PC-3 (cell line): ENCODE measurements around the gene GTF2H4. TPM values are rescaled to one million over a fixed set of nuclear protein-coding genes. Genes with fewer than 3 reads are reported as not detected.

Source experiments
- ATAC-seq: fragments of 200-7000 bp; cut with Tn5 transposase; 2 replicates; pipeline ENCODE4 v1.9.1; 2020; ENCODE audit warnings: mild to moderate bottlenecking, moderate library complexity
- BruUV-seq: library from RNA; stranded (reverse); fragments of 400-500 nt; replicated peaks from 2 replicates; lab custom pipeline; 2021; lab: Mats Ljungman, UMichigan
- CTCF ChIA-PET: fragments of 300-600 bp; sonication (Branson Sonifier 250); formaldehyde crosslinking; loops from one replicate; lab custom pipeline; 2022; ENCODE audit warnings: antibody characterized with exemption; lab: Charles Lee
- POLR2A ChIA-PET: fragments of 300-600 bp; sonication (Branson Sonifier 250); formaldehyde crosslinking; loops from one replicate; lab custom pipeline; 2022; ENCODE audit warnings: antibody characterized with exemption; ENCODE audit not compliant: unreplicated experiment; lab: Charles Lee
- DNase-seq: peaks from one replicate; pipeline ENCODE4 v3.0.0-alpha.2; 2015
- H2AFZ ChIP-seq: fragments of 300-600 bp; sonication (generic); 2 replicates; pipeline ENCODE4 v1.6.0; 2016; ENCODE audit warnings: antibody characterized with exemption, low read length
- H3F3A ChIP-seq: fragments of 300-600 bp; sonication (generic); one replicate; pipeline ENCODE4 v1.6.0; 2017; ENCODE audit warnings: antibody characterized with exemption, low read length, control low read depth, mild to moderate bottlenecking; ENCODE audit not compliant: unreplicated experiment
- H3K27ac ChIP-seq: fragments of 300-600 bp; sonication (generic); 2 replicates; pipeline ENCODE4 v1.5.1; 2016; ENCODE audit warnings: mild to moderate bottlenecking, low read length
- H3K27me3 ChIP-seq: fragments of 300-600 bp; sonication (generic); 2 replicates; pipeline ENCODE4 v1.6.1; 2016; ENCODE audit warnings: low read length, mixed read lengths
- H3K36me3 ChIP-seq: fragments of 300-600 bp; sonication (generic); 2 replicates; pipeline ENCODE4 v1.6.1; 2016; ENCODE audit warnings: low read depth, mixed run types, low read length, mixed read lengths
- H3K4me1 ChIP-seq: fragments of 300-600 bp; sonication (generic); 2 replicates; pipeline ENCODE4 v1.5.1; 2016; ENCODE audit warnings: low read length; ENCODE audit not compliant: insufficient read depth
- H3K4me2 ChIP-seq: fragments of 300-600 bp; sonication (generic); 2 replicates; pipeline ENCODE4 v1.6.0; 2016; ENCODE audit warnings: low read length
- H3K4me3 ChIP-seq: fragments of 300-600 bp; sonication (generic); 2 replicates; pipeline ENCODE4 v1.5.1; 2016; ENCODE audit warnings: mild to moderate bottlenecking, low read length, mixed read lengths
- H3K79me2 ChIP-seq: fragments of 300-600 bp; sonication (generic); 2 replicates; pipeline ENCODE4 v1.6.1; 2017; ENCODE audit warnings: low read length, mixed read lengths
- H3K9ac ChIP-seq: fragments of 300-600 bp; sonication (generic); 2 replicates; pipeline ENCODE4 v1.6.0; 2016; ENCODE audit warnings: mild to moderate bottlenecking, low read length
- H3K9me2 ChIP-seq: fragments of 300-600 bp; sonication (generic); replicated peaks from 2 replicates; pipeline ENCODE4 v1.6.1; 2016; ENCODE audit warnings: mixed run types, low read length, mixed read lengths
- H3K9me3 ChIP-seq: fragments of 300-600 bp; sonication (generic); 2 replicates; pipeline ENCODE4 v1.6.1; 2016; ENCODE audit warnings: low read length, mixed read lengths
- H4K20me1 ChIP-seq: fragments of 300-600 bp; sonication (generic); 2 replicates; pipeline ENCODE4 v1.6.1; 2016; ENCODE audit warnings: low read length, mixed read lengths
- EZH2 ChIP-seq: fragments of 300-600 bp; sonication (generic); IDR thresholded peaks from one replicate; pipeline ENCODE4 v1.6.1; 2017; ENCODE audit warnings: antibody characterized with exemption, mild to moderate bottlenecking, low read length; ENCODE audit not compliant: unreplicated experiment
- EZH2phosphoT487 ChIP-seq: fragments of 300-600 bp; sonication (generic); IDR thresholded peaks from 2 replicates; pipeline ENCODE4 v1.6.1; 2018; ENCODE audit warnings: mild to moderate bottlenecking, antibody characterized with exemption, low read length, borderline replicate concordance
- intact Hi-C: fragments of 100-400 bp; cut with micrococcal nuclease; formaldehyde crosslinking; loops from 2 replicates; pipeline ENCODE4 v1.9.0; 2023
- total RNA-seq: library from RNA; depleted of rRNA; stranded (reverse); fragments of >200 nt; gene quantifications from 2 replicates; pipeline ENCODE4 v1.2.3, GENCODE V29; 2014
- TF ChIP-seq, protein P1 (sequence below): fragments of 300-600 bp; sonication (generic); conservative IDR thresholded peaks from 2 replicates; pipeline ENCODE4 v1.5.1; 2017; ENCODE audit warnings: antibody characterized with exemption, low read depth, mild to moderate bottlenecking, low read length

GTF2H4 gene
- total RNA-seq, 1 experiment from 2014 or later, result 28.7 TPM

DNA sequence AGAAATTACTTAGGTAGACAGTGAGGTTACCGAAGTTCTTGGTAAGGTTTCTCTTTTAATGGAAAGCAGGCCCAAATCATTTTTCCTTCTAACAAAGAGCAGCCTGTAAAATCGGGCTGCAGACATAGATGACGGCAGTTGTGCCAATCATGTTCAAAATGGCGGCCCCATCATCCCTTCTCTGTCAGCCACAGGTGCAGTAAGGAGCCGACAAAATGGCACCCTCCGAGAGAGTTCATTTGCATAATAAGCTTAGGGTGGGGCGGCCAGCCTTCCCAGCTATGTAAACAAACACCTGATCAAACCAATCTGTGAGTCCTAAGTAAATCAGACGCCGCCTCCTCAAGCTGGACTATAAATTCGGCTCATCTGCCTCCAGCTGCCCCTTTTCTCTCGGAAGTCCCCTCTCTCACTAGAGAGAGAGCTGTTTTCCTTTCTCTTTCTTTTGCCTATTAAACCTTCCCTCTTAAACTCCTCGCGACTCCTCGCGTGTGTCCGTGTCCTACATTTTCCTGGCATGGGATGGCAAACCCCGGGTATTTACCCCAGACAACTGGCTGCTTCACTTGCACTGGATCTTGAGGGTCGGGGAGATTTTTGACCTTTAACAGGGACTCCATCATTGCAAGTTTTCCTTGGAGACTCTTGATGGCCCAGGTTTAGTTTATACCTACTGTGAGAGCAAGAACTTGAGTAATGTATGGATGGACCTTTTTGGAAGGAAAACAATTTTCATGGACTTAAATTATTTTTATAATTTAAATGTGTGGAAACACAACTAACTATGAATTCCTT, 32.6 kb upstream of the GTF2H4 start:
- Histone ChIP-seq H3F3A (no peaks in the 10 kb centered on the region), H3K9me3 (peaks cover 6% of the 10 kb centered on the region), H3K4me3 (no peak overlapping the region), H3K27ac (peak overlapping the region; percentile 68), H2AFZ (no peak overlapping the region), H3K36me3 (no peaks in the 10 kb centered on the region; the same call in 1 of the 2 replicates), H3K4me2 (no peak overlapping the region), H3K9me2 (no peaks in the 10 kb centered on the region), H3K79me2 (no peaks in the 10 kb centered on the region), H3K9ac (no peak overlapping the region), H3K4me1 (peaks cover 20% of the 10 kb centered on the region), H4K20me1 (no peaks in the 10 kb centered on the region), H3K27me3 (no peaks in the 10 kb centered on the region)
- intact Hi-C loops, result loop anchor here (5.0 kb wide), 2 partner anchors 133 to 203 kb away; partner anchors contain the start of genes DHX16, FLOT1 and IER3
- no peak for DNase-seq
- TF ChIP-seq EZH2phosphoT487 (no peak), EZH2 (no peak)
- TF ChIP-seq, protein P1, sequence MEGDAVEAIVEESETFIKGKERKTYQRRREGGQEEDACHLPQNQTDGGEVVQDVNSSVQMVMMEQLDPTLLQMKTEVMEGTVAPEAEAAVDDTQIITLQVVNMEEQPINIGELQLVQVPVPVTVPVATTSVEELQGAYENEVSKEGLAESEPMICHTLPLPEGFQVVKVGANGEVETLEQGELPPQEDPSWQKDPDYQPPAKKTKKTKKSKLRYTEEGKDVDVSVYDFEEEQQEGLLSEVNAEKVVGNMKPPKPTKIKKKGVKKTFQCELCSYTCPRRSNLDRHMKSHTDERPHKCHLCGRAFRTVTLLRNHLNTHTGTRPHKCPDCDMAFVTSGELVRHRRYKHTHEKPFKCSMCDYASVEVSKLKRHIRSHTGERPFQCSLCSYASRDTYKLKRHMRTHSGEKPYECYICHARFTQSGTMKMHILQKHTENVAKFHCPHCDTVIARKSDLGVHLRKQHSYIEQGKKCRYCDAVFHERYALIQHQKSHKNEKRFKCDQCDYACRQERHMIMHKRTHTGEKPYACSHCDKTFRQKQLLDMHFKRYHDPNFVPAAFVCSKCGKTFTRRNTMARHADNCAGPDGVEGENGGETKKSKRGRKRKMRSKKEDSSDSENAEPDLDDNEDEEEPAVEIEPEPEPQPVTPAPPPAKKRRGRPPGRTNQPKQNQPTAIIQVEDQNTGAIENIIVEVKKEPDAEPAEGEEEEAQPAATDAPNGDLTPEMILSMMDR, result no peak
- CTCF ChIA-PET, result no interaction called here
- BruUV-seq, result no TSS peak
- POLR2A ChIA-PET, result no interaction called here
- ATAC-seq, result no peak

DNA sequence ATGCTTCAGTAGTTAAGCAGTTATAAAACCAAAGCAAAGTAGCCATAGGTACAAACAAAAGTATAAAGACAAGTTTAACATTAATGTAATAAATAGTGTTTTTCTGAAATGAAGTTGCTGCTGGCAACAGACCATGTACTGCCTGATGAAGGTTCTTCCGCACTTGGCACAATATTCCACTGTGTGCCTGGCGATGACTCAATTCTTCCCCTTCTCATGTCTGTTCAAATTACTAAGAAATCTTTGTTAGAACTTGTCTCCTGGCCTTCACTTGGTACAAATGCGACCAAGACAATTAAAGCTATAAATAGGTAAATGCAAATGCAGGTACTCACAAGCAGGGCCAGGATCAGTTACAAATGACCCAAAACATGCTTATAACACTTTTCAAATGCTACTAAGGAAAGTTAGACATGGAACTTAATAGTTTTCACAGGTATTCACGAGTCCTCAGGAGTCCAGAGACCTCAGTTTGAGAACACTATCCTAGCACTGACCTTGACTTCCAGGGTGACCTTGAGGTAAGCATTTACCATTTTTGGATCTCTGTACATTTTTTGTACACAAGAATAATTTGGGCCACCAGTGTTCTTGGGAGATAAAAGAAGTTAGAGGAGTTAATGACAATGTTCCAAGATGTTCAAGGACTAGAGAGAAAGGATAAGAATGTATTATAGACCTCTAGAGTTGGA, 31.8 kb upstream of the GTF2H4 start:
- Histone ChIP-seq H3K27ac (peak overlapping the region; percentile 68), H3K4me2 (0 out of 2 replicates have a peak overlapping the region, but pooled peaks have one; percentile 4), H3K9me3 (peaks cover 6% of the 10 kb centered on the region), H3K79me2 (no peaks in the 10 kb centered on the region), H3K4me1 (peaks cover 20% of the 10 kb centered on the region), H3F3A (no peaks in the 10 kb centered on the region), H3K27me3 (no peaks in the 10 kb centered on the region), H2AFZ (no peak overlapping the region), H3K4me3 (no peak overlapping the region), H4K20me1 (no peaks in the 10 kb centered on the region), H3K9ac (0 out of 2 replicates have a peak overlapping the region, but pooled peaks have one; percentile 4), H3K36me3 (no peaks in the 10 kb centered on the region), H3K9me2 (no peaks in the 10 kb centered on the region)
- BruUV-seq, result no TSS peak
- no peak for ATAC-seq
- CTCF ChIA-PET, result interaction anchor here (1.5 kb wide), 1 partner anchor 47 kb away, joined by 6 read pairs; no protein-coding TSS in a partner anchor
- DNase-seq, result peak; percentile 73
- POLR2A ChIA-PET, result interaction anchor here (0.6 kb wide), 1 partner anchor 665 kb away, joined by 3 read pairs; no protein-coding TSS in a partner anchor
- no peak for TF ChIP-seq EZH2
- TF ChIP-seq, protein P1, result no peak
- TF ChIP-seq EZH2phosphoT487, result no peak
- intact Hi-C loops, result loop anchor here (5.0 kb wide), 2 partner anchors 134 to 204 kb away; partner anchors contain the start of genes DHX16, FLOT1 and IER3
